Caki2 (cell line): Measurements from ENCODE around the gene SLC7A14. TPM values are rescaled to one million over a fixed set of nuclear protein-coding genes. Genes with fewer than 3 reads are reported as not detected.
"Not testable (repeated sequence)": the region's sequence is repeated elsewhere in the genome, so short reads cannot be mapped to it uniquely, and the experiment has no call there.

Experiments used
- DNase-seq: peaks from one replicate; pipeline ENCODE4 v3.0.0-alpha.2; 2015; ENCODE audit warnings: low read depth
- in situ Hi-C: cut with HindIII; loops from 2 replicates; pipeline ENCODE4 v1.10.0; 2016; ENCODE audit warnings: low sequenced_read_pairs, low pct_unique_long_range_greater_than_20kb, mixed read lengths
- total RNA-seq: library from RNA; depleted of rRNA; stranded (reverse); fragments of >200 nt; shearing (Covaris generic); gene quantifications from 2 replicates; pipeline ENCODE4 v1.2.3, GENCODE V29; 2014; ENCODE audit warnings: low replicate concordance

The SLC7A14 gene
- total RNA-seq, 1 experiment from 2014 or later, result not detected

- DNase-seq, result no peak
Observed at GRCh38 chr3:170600005-170600624, 14.2 kb upstream of the SLC7A14 start.

GRCh38 chr3:170599091-170599490, 13.2 kb upstream of the SLC7A14 start:
- no peak for DNase-seq
- in situ Hi-C loops, result no loop called here

More at GRCh38 chr3:170600005-170600624, 14.2 kb upstream of the SLC7A14 start:
- in situ Hi-C loops, result no loop called here

GRCh38 chr3:170598091-170598502, 12.2 kb upstream of the SLC7A14 start:
- in situ Hi-C loops, result no loop called here
- DNase-seq, result no peak

- in situ Hi-C loops, result no loop called here
- no peak for DNase-seq
Observed at GRCh38 chr3:170594528-170594927, 8.7 kb upstream of the SLC7A14 start.

- no peak for DNase-seq
- in situ Hi-C loops, result no loop called here
Observed at GRCh38 chr3:170593634-170594033, 7.8 kb upstream of the SLC7A14 start.

- no peak for DNase-seq
- in situ Hi-C loops, result no loop called here
Observed at GRCh38 chr3:170589113-170589512, 3.2 kb upstream of the SLC7A14 start.

- in situ Hi-C loops, result no loop called here
- DNase-seq, result no peak
Observed at GRCh38 chr3:170585008-170585936, 603 bp downstream of the SLC7A14 start.

- in situ Hi-C loops, result no loop called here
Observed at GRCh38 chr3:170584585-170585007, 1.3 kb downstream of the SLC7A14 start.

GRCh38 chr3:170579646-170580045, 6.2 kb downstream of the SLC7A14 start:
- DNase-seq, result no peak
- in situ Hi-C loops, result no loop called here

More at GRCh38 chr3:170584585-170585007, 1.3 kb downstream of the SLC7A14 start:
- peak; percentile 49 for DNase-seq

GRCh38 chr3:170572665-170573253, 13.1 kb downstream of the SLC7A14 start:
- in situ Hi-C loops, result no loop called here
- DNase-seq, result peak; percentile 65

- in situ Hi-C loops, DNase-seq: not testable (repeated sequence)
Observed at GRCh38 chr3:170567598-170567997, 18.3 kb downstream of the SLC7A14 start.

GRCh38 chr3:170566413-170566812, 19.5 kb downstream of the SLC7A14 start:
- in situ Hi-C loops, result no loop called here
- no peak for DNase-seq

- in situ Hi-C loops, result no loop called here
- no peak for DNase-seq
Observed at GRCh38 chr3:170565495-170565894, 20.4 kb downstream of the SLC7A14 start.

- in situ Hi-C loops, result no loop called here
Observed at GRCh38 chr3:170564664-170565063, 21.2 kb downstream of the SLC7A14 start.

GRCh38 chr3:170563712-170564423, 22.0 kb downstream of the SLC7A14 start:
- in situ Hi-C loops, result no loop called here
- DNase-seq, result no peak

More at GRCh38 chr3:170564664-170565063, 21.2 kb downstream of the SLC7A14 start:
- no peak for DNase-seq

- in situ Hi-C loops, result no loop called here
- DNase-seq, result no peak
Observed at GRCh38 chr3:170562080-170562479, 23.8 kb downstream of the SLC7A14 start.

GRCh38 chr3:170560717-170561382, 25.0 kb downstream of the SLC7A14 start:
- in situ Hi-C loops, result no loop called here
- DNase-seq, result no peak

GRCh38 chr3:170560296-170560695, 25.6 kb downstream of the SLC7A14 start:
- in situ Hi-C loops, result no loop called here
- no peak for DNase-seq
